ENCODE measurements around the gene NPC1.

Gene NPC1

GRCh38 chr18:23551978-23552377 is 34.3 kb downstream of the NPC1 start:
- Histone ChIP-seq H3F3A (ENCODE audit: insufficient read depth, low read length) (no peaks in the 10 kb centered on the region), H3K9me3 (ENCODE audit: low read length) (no peaks in the 10 kb centered on the region), H3K4me2 (ENCODE audit: low read length) (no peak overlapping the region), H4K20me1 (ENCODE audit: insufficient read depth, low read length) (no peaks in the 10 kb centered on the region), H3K27me3 (ENCODE audit: insufficient read depth, low read length) (no peaks in the 10 kb centered on the region), H3K9ac (ENCODE audit: low read length) (no peak overlapping the region), H3K4me1 (ENCODE audit: insufficient read depth, low read length, severe bottlenecking) (no peaks in the 10 kb centered on the region), H3K4me3 (ENCODE audit: low read depth, low read length, poor library complexity, severe bottlenecking) (no peak overlapping the region), H2AFZ (ENCODE audit: low read length) (no peak overlapping the region), H3K79me2 (ENCODE audit: insufficient read depth, low read length) (no peaks in the 10 kb centered on the region), H3K36me3 (ENCODE audit: insufficient read depth, low read length) (peaks cover 75% of the 10 kb centered on the region), H3K27ac (ENCODE audit: low read depth, low read length, poor library complexity, severe bottlenecking) (no peak overlapping the region), H3K9me2 (ENCODE audit: low read depth, low read length) (no peaks in the 10 kb centered on the region)
- TF ChIP-seq CTCF (IDR thresholded peaks at IDR 0.05; ENCODE audit: low read length) = no peak

- no peaks in the 10 kb centered on the region for H3K9me2 ChIP-seq (ENCODE audit: low read depth, low read length)
- H3K4me3 ChIP-seq (ENCODE audit: low read depth, low read length, poor library complexity, severe bottlenecking) = no peak overlapping the region
- no peaks in the 10 kb centered on the region for H3K27me3 ChIP-seq (ENCODE audit: insufficient read depth, low read length)
- H3K9ac ChIP-seq (ENCODE audit: low read length) = no peak overlapping the region
- TF ChIP-seq CTCF (IDR thresholded peaks at IDR 0.05; ENCODE audit: low read length) = no peak
- TF ChIP-seq EZH2 (IDR thresholded peaks at IDR 0.05; ENCODE audit: borderline replicate concordance, low read length) = no peak
- no peak overlapping the region for H3K4me2 ChIP-seq (ENCODE audit: low read length)
- no peak overlapping the region for H3K27ac ChIP-seq (ENCODE audit: low read depth, low read length, poor library complexity, severe bottlenecking)
- no peaks in the 10 kb centered on the region for H3K9me3 ChIP-seq (ENCODE audit: low read length)
- H3K4me1 ChIP-seq (ENCODE audit: insufficient read depth, low read length, severe bottlenecking) = no peaks in the 10 kb centered on the region
- no peaks in the 10 kb centered on the region for H3K79me2 ChIP-seq (ENCODE audit: insufficient read depth, low read length)
- no peaks in the 10 kb centered on the region for H4K20me1 ChIP-seq (ENCODE audit: insufficient read depth, low read length)
- peaks cover 72% of the 10 kb centered on the region for H3K36me3 ChIP-seq (ENCODE audit: insufficient read depth, low read length)
- H2AFZ ChIP-seq (ENCODE audit: low read length) = no peak overlapping the region
- no peaks in the 10 kb centered on the region for H3F3A ChIP-seq (ENCODE audit: insufficient read depth, low read length)
Measured at GRCh38 chr18:23550898-23551297, 35.4 kb downstream of the NPC1 start.

DNA sequence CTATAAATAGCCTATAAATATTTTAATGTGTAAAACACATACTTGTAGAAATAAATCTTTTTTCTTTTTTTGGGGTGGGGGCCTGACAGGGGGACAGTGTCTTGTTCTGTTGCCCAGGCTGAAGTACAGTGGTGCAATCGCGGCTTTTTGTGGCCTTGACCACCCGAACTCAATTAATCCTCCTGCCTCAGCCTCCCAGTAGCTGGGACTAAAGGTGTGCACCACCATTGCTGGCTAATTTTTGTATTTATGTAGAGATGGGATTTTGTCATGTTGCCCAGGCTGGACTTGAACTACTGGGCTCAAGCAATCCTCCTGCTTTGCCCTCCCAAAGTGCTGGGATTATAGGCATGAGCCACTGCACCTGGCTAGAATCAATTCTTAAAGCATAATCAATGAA is 37.6 kb downstream of the NPC1 start:
- TF ChIP-seq CTCF (IDR thresholded peaks at IDR 0.05; ENCODE audit: low read length) = no peak
- Histone ChIP-seq H3K79me2 (ENCODE audit: insufficient read depth, low read length) (no peaks in the 10 kb centered on the region), H3K4me1 (ENCODE audit: insufficient read depth, low read length, severe bottlenecking) (no peaks in the 10 kb centered on the region), H3F3A (ENCODE audit: insufficient read depth, low read length) (no peaks in the 10 kb centered on the region), H3K27ac (ENCODE audit: low read depth, low read length, poor library complexity, severe bottlenecking) (no peak overlapping the region), H3K9ac (ENCODE audit: low read length) (no peak overlapping the region), H4K20me1 (ENCODE audit: insufficient read depth, low read length) (no peaks in the 10 kb centered on the region), H3K4me3 (ENCODE audit: low read depth, low read length, poor library complexity, severe bottlenecking) (no peak overlapping the region), H3K9me3 (ENCODE audit: low read length) (no peaks in the 10 kb centered on the region), H3K27me3 (ENCODE audit: insufficient read depth, low read length) (no peaks in the 10 kb centered on the region), H3K36me3 (ENCODE audit: insufficient read depth, low read length) (peaks cover 72% of the 10 kb centered on the region), H3K4me2 (ENCODE audit: low read length) (no peak overlapping the region), H2AFZ (ENCODE audit: low read length) (no peak overlapping the region), H3K9me2 (ENCODE audit: low read depth, low read length) (no peaks in the 10 kb centered on the region)
